GM03348 (cell line): Measurements from ENCODE around the gene NAA11.
"Not testable (repeated sequence)": the region's sequence is repeated elsewhere in the genome, so short reads cannot be mapped to it uniquely, and the experiment has no call there.

Source experiments
- DNase-seq: peaks from one replicate; pipeline ENCODE4 v3.0.0; 2012; ENCODE audit warnings: low spot score

Gene NAA11

GRCh38 chr4:79308137-79308536 lies 17.7 kb downstream of the NAA11 start:
- DNase-seq: no peak

- DNase-seq: no peak
These were observed 19.1 kb downstream of the NAA11 start for GRCh38 chr4:79306795-79307194.

- no peak for DNase-seq
These were observed 25.6 kb downstream of the NAA11 start for GRCh38 chr4:79300280-79300679.

- DNase-seq: no peak
These were observed 27.4 kb downstream of the NAA11 start for GRCh38 chr4:79298484-79298883.

GRCh38 chr4:79298027-79298426 lies 27.8 kb downstream of the NAA11 start:
- no peak for DNase-seq

- no peak for DNase-seq
These were observed 28.4 kb downstream of the NAA11 start for GRCh38 chr4:79297479-79297878.

GRCh38 chr4:79296768-79297428 lies 29.0 kb downstream of the NAA11 start:
- no peak for DNase-seq

- DNase-seq: no peak
These were observed 30.8 kb downstream of the NAA11 start for GRCh38 chr4:79295086-79295485.

GRCh38 chr4:79294064-79294463 lies 31.8 kb downstream of the NAA11 start:
- no peak for DNase-seq

- no peak for DNase-seq
These were observed 33.9 kb downstream of the NAA11 start for GRCh38 chr4:79292008-79292407.

- DNase-seq: no peak
These were observed 35.5 kb downstream of the NAA11 start for GRCh38 chr4:79290376-79290775.

GRCh38 chr4:79288185-79288584 lies 37.7 kb downstream of the NAA11 start:
- DNase-seq: no peak

- DNase-seq: no peak
These were observed 38.1 kb downstream of the NAA11 start for GRCh38 chr4:79287718-79288117.

GRCh38 chr4:79287076-79287475 lies 38.8 kb downstream of the NAA11 start:
- DNase-seq: no peak

GRCh38 chr4:79281566-79282359 lies 44.1 kb downstream of the NAA11 start:
- DNase-seq: no peak

- DNase-seq: not testable (repeated sequence)
These were observed 48.4 kb downstream of the NAA11 start for GRCh38 chr4:79277467-79277866.

GRCh38 chr4:79273915-79274314 lies 51.9 kb downstream of the NAA11 start:
- DNase-seq: no peak

- DNase-seq: no peak
These were observed 53.1 kb downstream of the NAA11 start for GRCh38 chr4:79272761-79273160.

GRCh38 chr4:79272126-79272525 lies 53.7 kb downstream of the NAA11 start:
- DNase-seq: no peak

GRCh38 chr4:79267671-79268070 lies 58.2 kb downstream of the NAA11 start:
- DNase-seq: no peak
